NCI-H2171 (cell line): ENCODE data around the gene FAM170B.

Experiments
- DNase-seq: peaks from one replicate; lab custom pipeline; 2025; lab: John Stamatoyannopoulos, UW

The FAM170B gene

DNA sequence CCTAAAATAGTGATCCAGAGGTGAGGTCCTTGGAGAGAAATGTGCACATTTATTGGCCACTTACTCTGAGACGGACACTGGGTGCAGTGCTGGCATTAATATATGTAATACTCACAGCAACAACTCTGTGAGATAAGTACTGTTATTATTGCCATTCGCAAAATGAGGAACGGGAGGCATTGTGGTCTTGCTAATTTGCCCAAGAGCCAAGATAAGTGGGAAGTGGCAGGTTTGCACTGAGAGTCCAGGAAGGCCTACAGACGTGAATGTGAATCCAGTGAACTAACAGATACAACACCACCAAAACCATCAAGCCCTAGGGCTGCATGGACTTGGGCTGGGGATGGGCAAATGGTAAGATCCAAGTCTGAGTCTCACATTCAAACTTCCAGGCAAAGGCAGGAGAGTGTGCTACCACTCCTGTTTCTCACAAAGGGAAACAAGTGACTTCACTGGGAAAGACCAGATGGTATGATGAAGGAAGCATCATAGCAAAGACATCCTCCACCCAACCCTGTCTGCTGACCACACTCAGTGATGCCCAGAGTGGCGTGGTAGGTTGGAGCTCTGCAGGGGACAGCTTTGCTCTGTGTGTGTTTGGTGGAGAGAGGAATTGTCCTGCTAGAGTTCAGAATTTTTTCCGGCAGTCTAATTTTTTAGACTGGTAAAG is 35.1 kb upstream of the FAM170B start:
- no peak for DNase-seq

DNA sequence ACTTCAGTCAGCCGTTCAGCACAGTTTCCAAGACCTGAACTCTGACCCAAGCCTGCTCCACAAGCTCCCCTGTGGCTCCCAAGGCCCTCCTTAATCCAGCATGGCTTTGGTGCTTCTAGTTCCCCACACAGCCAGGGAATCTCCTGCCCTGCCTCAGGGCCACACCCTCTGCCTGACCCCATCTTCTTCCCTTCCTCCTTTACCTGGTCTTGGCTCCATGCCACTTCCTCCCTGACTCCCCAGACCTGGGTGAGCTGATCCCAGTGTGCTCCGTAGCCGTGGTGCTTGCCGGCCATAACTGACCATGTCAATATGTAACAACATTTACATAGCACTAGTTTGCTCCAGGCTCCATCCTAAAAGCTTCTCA is 34.3 kb upstream of the FAM170B start:
- no peak for DNase-seq

DNA sequence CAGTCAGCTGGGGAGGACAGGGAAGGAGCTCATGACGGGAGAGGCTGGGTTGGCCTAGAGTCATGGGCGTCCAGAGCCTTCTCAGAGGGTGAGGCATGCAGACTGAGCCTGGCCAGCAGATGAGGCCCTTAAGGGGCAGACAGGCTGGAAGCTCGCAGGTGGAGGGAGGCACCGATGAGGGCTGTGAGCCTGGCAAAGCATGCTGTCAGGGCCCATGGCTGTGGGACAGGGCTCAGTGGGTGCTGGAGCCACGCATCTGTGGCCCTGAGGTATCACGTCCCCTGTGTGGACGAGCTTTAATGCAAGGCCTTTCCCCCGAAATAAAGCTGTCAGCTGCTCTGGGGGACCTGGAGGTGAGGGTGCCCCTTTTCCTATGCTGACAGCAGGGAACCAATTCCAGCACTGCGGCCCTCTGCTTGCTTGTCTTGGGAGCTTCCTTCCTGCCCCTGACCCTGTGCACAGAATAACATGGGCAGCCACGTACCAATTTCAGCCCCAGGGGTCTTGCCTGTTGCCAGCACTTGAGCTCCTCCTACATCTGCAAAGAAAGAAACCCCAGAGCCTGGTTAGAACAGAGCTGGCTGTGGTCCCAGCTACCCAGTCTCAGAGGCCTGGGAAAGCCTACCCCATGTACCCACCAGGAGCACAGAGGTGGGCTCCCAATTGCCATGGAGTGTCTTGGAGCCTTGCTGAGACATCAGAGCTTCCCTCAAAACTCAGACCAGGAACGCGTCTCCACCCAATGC is 33.8 kb upstream of the FAM170B start:
- no peak for DNase-seq

DNA sequence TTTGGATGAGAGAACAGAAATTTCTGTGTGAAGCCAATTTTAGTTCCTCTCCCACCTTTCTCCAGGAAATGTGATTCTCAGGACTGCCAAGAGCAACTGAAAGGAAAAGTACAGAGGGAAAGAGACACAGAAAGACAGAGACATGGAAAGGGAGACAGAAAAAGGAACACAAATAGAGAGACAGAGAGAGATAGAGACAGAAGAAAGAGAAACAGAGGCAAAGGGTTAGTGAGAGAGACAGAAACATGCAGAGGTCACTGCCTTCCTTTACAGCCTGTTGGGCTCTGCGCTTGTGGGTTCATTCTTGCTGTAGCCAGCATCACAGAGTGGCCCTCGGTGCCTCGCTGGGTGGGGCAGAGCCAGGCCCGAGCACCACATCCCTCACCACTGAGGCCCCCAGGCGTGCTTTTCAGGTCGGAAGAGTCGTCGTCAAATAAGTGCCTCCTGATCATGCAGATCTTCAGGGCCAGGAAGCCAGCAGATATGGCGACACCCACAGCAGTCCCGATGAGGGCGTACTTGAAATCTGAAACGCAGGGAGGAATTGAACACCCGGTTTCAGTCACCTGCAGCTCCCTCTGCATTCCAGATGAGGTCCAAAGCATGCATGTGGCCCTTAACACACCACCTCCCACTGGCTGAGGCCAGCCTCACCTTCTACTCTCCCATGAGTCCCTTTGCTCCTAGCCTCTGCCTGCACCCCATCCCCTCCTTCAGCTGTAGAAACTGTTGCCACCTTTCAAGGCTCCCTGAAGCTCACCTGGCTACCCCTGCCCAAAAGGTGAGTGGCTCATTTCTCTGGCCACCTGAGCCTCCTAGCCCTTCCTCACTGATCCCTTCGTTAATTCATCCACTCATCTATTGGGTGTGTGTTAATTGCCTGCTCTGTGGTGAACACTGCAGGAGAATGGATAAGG is 32.9 kb upstream of the FAM170B start:
- no peak for DNase-seq

DNA sequence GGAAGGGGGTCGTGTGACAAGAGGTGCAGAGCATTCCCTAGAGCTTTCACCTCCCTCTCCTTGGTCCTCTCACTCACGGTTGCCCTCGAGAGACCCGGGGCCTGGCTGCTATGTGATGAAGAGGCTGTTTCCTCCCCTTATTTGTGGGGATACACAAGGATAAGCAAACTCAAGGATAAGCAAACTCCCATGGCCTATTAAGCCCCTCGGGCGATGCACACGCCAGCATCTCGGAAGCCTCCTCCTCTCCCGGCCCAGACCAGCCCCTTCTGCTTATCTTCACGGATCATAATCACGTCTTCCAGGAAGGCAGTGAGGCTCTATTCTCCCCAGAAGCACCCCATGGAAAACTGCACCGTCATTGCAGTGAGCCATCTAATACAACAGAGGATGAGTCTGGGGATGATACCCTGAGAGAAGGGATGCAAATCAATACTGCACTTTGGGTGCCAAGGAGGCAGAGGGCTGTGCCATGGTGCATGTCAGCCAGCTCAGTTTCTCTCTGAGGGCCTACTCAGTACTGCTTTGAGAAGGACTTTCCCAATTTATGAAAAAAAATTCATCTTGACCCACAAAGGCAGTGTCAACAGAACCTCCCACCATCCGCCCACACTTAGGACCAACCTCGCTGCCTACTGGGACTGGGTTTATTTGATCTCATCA is 32.1 kb upstream of the FAM170B start:
- no peak for DNase-seq

DNA sequence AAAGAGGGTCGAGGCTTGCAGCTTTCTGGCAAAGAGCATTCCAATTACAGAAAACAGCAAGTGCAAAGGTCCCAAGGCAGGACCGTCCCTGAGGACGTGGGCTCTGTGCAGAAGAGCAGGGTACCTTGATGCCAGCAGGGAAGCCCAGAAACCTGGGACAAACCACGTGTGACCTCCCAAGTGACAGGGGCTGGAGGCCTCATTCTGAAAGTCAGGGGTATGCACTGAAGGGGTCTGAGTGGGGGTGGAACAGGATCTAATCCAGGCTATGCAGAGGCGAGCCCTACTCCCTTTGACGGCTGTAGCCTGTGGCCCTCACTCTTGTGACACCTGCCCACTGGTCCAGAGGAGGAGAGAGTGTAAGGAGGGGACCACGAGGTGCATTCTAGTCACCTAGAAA is 31.4 kb upstream of the FAM170B start:
- DNase-seq: no peak

DNA sequence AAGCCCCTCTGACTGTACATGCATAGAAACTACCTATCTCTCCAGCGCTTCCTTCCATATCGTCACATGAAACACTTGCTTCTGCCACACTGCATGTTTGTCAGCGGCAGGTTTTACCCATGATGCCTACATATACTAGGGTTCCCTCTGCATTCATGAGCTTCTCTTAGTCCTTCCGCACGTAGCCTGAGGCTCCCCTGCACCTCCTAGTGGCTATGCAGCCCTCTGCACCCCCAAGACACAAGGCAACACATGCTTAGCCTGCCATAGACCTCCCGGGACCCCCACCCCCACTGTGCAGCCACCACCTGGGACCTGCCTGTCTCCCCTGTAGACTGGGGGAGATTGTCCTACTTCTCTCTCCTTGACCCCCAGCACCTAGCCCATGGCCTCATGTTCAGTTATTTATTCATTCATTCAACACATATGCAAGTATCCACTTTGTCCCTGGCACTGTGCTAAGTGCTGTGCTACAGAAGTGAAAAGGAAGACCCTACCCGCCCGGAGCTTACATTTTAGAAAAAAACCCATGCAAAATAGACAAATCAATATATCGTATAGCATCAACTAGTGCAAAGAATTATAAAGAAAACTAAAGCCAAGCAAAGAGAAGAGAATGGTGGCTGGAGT is 30.9 kb upstream of the FAM170B start:
- no peak for DNase-seq

DNA sequence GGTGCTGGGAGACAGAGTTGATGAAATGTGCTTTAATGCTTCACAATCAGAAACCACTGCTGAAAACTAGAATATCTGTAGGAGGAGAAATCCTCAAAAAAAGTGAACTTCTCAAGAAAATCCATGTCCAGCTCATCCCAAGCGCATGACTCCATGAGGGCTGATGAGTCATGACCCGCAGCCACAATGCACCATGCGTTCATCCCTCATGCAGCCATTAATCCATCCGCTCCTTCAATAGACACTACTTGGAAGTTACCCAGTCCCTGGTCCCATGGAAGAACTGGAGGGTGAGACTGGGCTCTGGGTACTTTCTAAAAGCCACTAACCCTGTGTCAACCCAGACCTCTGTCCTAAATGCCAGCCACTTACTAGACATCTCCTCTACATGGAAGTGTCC is 29.9 kb upstream of the FAM170B start:
- no peak for DNase-seq

DNA sequence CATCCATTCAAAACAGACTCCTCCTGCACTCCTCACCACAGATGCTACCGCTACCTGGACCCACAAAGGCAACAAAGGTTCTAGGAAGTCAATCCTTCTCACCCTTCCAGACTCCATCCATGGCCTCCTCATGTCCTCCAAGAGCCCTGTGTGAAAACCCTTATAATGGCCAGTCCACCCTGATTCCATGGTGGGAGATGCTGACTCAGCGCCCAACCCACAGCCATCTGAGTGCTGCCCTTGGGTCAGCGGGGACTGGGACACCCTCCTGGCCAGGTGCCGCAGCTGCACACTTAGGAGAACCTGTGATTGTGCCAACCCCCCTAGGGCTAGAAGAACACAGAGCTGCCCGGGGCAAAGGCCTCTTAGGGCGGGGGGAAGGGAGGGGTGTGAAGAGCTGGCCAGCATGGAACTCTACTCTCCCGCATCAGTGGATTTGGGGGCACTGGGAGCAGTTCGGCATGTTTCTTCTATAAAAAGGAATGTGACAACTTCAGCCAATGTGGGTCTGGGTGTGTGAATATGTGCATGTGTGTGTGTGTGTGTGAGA is 29.0 kb upstream of the FAM170B start:
- no peak for DNase-seq

DNA sequence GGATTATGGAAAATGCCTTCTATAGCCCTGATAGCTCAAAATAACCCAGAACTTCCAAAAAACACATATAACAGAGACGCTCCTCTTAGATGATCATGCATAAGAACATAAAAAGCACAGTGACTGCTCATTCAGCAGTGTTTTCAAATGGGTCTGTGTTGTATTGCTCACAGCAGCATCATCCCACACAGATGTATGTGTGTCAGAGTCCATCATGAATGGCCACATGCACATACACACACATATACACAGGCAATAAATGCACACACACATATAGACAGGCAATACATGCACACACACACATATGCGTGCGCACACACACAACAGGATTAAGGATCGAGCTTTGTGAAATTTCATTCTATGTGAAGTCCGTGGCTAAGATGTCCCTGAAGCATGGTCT is 28.2 kb upstream of the FAM170B start:
- DNase-seq: no peak

DNA sequence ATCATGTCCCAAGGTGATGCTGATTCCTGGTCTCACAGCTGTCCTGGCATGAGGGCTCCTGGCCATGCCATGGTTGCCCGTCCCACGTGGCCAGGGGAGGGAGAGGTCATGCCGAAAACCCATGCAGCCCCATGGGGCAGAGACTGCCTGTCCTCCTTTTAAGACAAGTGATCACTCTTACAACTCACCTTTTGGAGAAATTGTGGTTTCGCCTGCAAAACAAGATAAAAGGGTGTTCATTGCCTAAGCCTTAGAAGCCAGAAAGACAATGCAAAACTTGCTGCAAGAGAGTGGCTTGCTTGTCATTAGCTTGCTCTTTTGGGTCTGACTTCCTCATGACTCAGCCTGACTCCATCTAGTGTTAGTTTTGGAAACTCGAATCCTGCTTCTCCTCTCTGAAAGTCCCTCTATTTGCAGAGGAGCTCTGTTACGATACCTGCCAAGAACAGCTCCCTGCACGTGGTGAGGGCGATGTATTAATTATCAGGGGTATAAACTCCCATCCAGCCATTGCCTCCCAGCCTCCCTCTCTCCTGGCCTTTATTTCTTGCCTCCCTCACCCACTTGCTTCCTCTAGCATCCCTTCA is 27.7 kb upstream of the FAM170B start:
- no peak for DNase-seq

DNA sequence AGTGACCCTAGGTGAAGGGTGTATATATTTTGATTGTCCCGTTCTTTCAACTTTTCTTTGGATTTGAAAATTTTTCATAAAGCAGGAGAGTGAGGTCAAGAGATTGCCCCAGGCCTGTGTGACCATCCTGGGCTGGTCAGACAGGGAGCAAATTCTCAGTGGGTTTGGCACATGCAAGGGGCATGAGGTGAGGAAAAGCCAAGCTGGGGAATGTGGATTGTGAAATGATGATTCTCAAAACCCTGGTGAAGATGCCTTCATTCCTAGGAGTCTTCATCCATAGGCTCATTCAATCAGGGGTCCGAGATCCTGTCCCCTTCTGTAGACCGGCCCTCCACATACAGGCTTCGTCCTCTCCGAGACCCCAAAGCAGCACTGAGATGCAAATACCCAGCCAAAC is 27.0 kb upstream of the FAM170B start:
- no peak for DNase-seq

DNA sequence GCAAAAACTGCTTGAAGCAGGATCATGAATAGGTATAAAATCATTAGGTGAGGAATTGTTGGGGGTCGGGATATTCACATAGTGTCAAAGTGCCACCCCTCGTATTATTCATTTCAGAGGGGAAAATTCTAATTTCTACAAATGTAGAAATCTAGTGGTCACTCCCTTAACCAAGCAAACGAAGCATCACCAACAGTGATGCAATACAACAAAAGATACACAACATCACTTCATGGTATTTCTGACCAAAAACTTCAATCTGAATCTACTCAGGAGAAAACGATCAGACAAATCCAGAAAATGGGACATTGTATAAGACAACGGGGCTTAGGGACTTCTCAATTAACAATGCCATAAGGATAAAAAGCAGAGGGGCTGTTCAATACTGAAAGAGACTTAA is 26.3 kb upstream of the FAM170B start:
- no peak for DNase-seq

DNA sequence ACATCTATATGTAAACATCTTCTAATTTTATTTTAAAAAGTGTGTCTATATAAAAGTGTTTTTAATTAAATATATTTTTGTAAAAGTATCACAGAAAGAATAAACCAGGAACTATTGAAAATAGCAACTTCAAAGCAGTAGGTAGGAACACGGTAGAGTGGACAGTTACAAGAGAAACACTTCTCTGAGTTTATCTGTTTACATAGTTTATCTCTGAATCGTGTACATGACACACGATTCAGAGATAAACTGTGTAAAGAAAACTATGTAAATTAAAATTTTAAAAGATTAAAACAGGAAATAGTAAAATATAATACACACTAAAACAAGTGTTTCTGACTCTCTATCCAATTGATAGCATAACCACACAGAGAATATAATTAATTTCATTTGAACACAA is 25.1 kb upstream of the FAM170B start:
- DNase-seq: no peak

DNA sequence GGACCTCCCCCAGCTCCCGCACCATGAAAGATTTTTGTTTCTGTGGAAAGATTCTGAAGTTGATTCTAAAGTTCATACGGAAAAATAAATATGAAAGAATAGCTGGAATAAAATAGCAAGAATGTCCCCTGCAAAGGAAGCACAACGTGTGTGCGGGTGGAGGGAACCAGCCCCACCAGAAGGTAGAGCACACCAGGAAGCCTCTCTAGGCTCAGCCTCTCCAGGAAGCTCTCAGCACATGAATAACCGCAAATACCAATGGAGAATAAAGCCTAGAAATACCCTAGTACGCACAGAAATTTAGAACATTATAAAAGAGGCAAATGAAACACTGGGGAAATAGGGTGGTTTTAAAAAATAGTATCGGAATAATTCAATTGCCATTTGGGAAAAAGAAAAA is 24.6 kb upstream of the FAM170B start:
- no peak for DNase-seq

DNA sequence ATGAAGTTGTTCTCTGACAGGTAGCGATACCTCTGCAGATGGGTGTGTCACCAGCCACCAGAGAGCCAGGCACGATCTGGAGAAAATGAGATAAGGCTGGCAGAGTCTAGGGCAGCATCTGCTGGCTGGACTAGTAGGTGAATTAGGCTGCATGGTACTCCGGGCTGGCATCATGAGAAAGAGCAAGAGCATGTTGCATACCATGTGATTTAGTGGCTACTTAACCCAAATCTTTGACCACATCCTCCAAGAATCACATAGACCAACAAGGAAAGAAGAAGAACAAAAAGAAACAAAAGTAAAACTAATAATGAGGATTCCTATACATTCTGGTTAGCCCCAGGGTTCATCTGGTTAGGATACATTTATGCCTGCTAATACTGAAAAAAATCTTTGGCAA is 23.4 kb upstream of the FAM170B start:
- no peak for DNase-seq

DNA sequence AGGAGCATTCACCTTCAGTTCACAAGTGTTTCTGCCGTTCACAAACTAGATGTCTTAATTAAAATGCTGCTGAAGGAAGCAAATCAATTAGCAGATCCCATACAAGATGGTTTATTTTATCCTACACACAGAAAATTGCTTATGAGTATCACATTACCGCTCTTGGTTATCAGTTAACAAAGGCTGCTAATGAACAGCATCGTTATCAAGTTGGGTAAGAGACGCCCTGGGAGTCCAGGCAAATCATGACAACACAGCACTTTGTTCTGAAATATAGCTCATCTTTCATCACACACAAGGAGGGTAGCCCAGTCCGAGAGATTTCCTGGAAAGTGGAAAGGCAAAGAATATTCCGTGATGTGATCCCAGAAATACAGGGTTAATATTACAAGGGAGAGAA is 20.8 kb upstream of the FAM170B start:
- no peak for DNase-seq

DNA sequence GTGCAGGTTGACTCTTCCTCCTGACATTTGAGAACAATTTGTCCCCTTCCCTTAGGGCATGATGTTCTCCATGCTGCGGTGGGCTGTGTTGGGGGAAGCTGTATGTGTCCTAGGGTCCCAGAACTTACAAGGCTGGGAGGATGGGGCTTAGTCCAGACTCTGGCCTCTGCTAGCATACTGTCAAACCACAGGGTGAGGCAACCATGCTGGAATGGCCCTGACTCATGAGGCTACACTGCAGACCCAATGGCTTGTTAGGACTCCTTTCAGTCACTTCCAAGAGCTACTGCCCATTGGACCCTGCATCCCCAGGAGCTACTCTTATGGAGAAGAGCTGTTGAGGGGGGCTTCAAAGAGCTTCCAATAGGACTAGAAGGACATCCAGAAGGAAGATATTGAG is 20.1 kb upstream of the FAM170B start:
- no peak for DNase-seq

DNA sequence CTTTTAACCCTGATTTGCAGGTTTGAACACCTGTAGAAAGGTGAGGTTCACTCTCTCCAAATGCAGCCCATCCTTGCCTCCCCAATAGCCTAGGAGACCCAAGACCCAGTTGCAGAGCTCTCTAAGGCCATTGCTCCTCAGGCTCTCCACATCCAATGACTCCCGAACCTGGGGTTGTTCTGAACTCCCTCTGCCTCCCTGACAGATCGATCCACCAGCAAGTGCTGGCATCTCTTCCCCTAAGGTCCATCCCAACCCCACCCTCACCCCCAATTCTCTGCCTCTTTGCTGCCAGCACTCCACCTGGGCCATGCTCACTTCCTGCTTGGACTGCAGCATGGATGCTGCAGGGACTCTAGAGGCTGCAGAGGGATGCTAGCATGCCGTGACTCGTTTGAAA is 19.3 kb upstream of the FAM170B start:
- DNase-seq: no peak

DNA sequence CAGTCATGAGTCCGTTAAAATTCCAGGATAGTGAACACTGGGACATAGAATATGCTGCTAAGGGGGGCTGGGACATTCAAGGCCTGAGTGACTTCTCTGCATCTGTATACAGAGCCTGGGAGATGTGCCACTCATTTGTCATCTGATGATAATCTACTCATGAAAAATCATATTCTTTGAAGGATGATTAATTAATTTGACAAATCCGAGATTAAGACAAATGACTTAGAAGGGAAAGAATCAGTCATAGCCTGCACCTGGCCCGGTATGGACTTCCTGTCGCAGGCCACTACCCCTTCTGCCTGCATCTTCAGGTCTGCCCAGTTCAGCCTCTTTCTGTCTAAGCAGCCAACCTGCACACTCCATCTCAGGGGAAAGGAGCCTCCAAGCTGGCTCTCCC is 18.8 kb upstream of the FAM170B start:
- no peak for DNase-seq

DNA sequence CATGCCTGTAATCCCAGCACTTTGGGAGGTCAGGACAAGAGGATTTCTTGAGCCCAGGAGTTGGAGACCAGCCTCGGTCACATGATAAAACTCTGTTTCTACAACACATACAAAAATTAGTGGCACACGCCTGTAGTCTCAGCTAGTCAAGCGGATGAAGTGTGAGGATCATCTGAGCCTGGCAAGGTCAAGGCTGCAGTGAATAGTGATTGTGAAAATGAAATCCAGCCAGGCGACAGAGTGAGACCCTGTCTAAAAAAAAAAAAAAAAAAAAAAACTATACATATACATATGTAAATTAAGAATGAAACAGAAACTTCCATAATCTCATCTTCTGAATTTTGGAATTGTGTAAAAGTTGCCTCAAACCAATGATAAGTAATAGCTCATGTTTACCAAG is 18.2 kb upstream of the FAM170B start:
- no peak for DNase-seq
